Epithelial cell of esophagus (primary cell): Measurements from ENCODE around the gene METTL26.

Source experiments
- DNase-seq: peaks from one replicate; pipeline ENCODE4 v3.0.0; 2010; ENCODE audit warnings: low read depth
- H3K4me3 ChIP-seq: 2 replicates; pipeline ENCODE4 v1.5.1; 2011; ENCODE audit warnings: mild to moderate bottlenecking, low read length, control low read depth
- CTCF ChIP-seq: IDR thresholded peaks from 2 replicates; pipeline ENCODE4 v1.5.1; 2011; ENCODE audit warnings: low read depth, mild to moderate bottlenecking, low read length, control low read depth, inconsistent platforms; ENCODE audit not compliant: insufficient read depth; ENCODE audit errors: missing control alignments

Gene METTL26

GRCh38 chr16:619476-620100, 16.5 kb downstream of the METTL26 start:
- H3K4me3 ChIP-seq, result no peak overlapping the region
- TF ChIP-seq CTCF, result no peak
- DNase-seq, result no peak

- TF ChIP-seq CTCF, result no peak
- H3K4me3 ChIP-seq, result no peak overlapping the region
Measured at GRCh38 chr16:617855-618254, 18.2 kb downstream of the METTL26 start.

GRCh38 chr16:616733-617586, 19.1 kb downstream of the METTL26 start:
- no peak overlapping the region for H3K4me3 ChIP-seq
- no peak for TF ChIP-seq CTCF
- no peak for DNase-seq

More at GRCh38 chr16:617855-618254, 18.2 kb downstream of the METTL26 start:
- DNase-seq, result no peak

- H3K4me3 ChIP-seq, result no peak overlapping the region
- TF ChIP-seq CTCF, result no peak
- DNase-seq, result no peak
Measured at GRCh38 chr16:615122-615521, 21.0 kb downstream of the METTL26 start.

GRCh38 chr16:610513-611381, 25.4 kb downstream of the METTL26 start:
- TF ChIP-seq CTCF, result peak; percentile 80
- H3K4me3 ChIP-seq, result no peak overlapping the region
- peak; percentile 83 for DNase-seq

- no peak overlapping the region for H3K4me3 ChIP-seq
- no peak for TF ChIP-seq CTCF
- DNase-seq, result no peak
Measured at GRCh38 chr16:609984-610383, 26.1 kb downstream of the METTL26 start.
